ENCODE measurements around the gene PKMYT1. TPM values are rescaled to one million over a fixed set of nuclear protein-coding genes. Genes with fewer than 3 reads are reported as not detected.

PKMYT1 gene
- total RNA-seq, 6 experiments from 2014 or later, result 0.68 to 6.5 (median 1.7) TPM

- no peak for DNase-seq
- Histone ChIP-seq H3K36me3 (no peaks in the 10 kb centered on the region), H3K4me3 (no peak overlapping the region), H3K27me3 (no peaks in the 10 kb centered on the region), H3K27ac (no peak overlapping the region), H3K4me1 (no peaks in the 10 kb centered on the region), H3K9me3 (no peaks in the 10 kb centered on the region)
- TF ChIP-seq POLR2A (IDR thresholded peaks at IDR 0.05) (no peak), CTCF (IDR thresholded peaks at IDR 0.05) (no peak)
- intact Hi-C loops (cut with DNase I), result no loop called here
- 75% methylated on average over 5 of the region's 13 CpGs for WGBS (ENCODE audit: insufficient coverage, low coverage, low lambda C conversion rate, missing lambda C conversion rate)
- no peak for ATAC-seq
Measured at GRCh38 chr16:2996298-2996697, 16.1 kb upstream of the PKMYT1 start.

- Histone ChIP-seq H3K27ac (no peak overlapping the region), H3K36me3 (no peaks in the 10 kb centered on the region), H3K4me1 (no peaks in the 10 kb centered on the region), H3K4me3 (no peak overlapping the region), H3K27me3 (no peaks in the 10 kb centered on the region), H3K9me3 (no peaks in the 10 kb centered on the region)
- TF ChIP-seq CTCF (IDR thresholded peaks at IDR 0.05) (no peak), POLR2A (IDR thresholded peaks at IDR 0.05) (no peak)
- WGBS (ENCODE audit: insufficient coverage, low coverage, low lambda C conversion rate, missing lambda C conversion rate), result 76% methylated on average over 4 of the region's 14 CpGs
- ATAC-seq (peak in 1 of 4 donors; percentile 22), DNase-seq (no peak)
- intact Hi-C loops (cut with DNase I), result no loop called here
Measured at GRCh38 chr16:2992383-2993081, 12.3 kb upstream of the PKMYT1 start.

GRCh38 chr16:2991566-2992261 is 11.5 kb upstream of the PKMYT1 start:
- 88% methylated on average over 5 of the region's 12 CpGs for WGBS (ENCODE audit: insufficient coverage, low coverage, low lambda C conversion rate, missing lambda C conversion rate)
- TF ChIP-seq POLR2A (IDR thresholded peaks at IDR 0.05), result no peak
- no peak for DNase-seq
- H3K36me3 ChIP-seq, result no peaks in the 10 kb centered on the region
- no peak overlapping the region for H3K27ac ChIP-seq
- intact Hi-C loops (cut with DNase I), result no loop called here
- no peaks in the 10 kb centered on the region for H3K4me1 ChIP-seq
- H3K9me3 ChIP-seq, result no peaks in the 10 kb centered on the region
- H3K27me3 ChIP-seq, result no peaks in the 10 kb centered on the region
- no peak overlapping the region for H3K4me3 ChIP-seq
- no peak for ATAC-seq

GRCh38 chr16:2990891-2991290 is 10.6 kb upstream of the PKMYT1 start:
- no peak for TF ChIP-seq POLR2A (IDR thresholded peaks at IDR 0.05)
- no peak for TF ChIP-seq CTCF (IDR thresholded peaks at IDR 0.05)
- Histone ChIP-seq H3K4me1 (peaks cover 0 to 2% (median under 1%) of the 10 kb centered on the region in 4 donors), H3K27me3 (no peaks in the 10 kb centered on the region), H3K27ac (no peak overlapping the region), H3K4me3 (no peak overlapping the region), H3K9me3 (no peaks in the 10 kb centered on the region), H3K36me3 (no peaks in the 10 kb centered on the region)
- DNase-seq (no peak), ATAC-seq (no peak)
- intact Hi-C loops (cut with DNase I), result no loop called here
- no CpG with 5 or more reads among the region's 10 CpGs for WGBS (ENCODE audit: insufficient coverage, low coverage, low lambda C conversion rate, missing lambda C conversion rate)

GRCh38 chr16:2988590-2989099 is 8.4 kb upstream of the PKMYT1 start:
- no peaks in the 10 kb centered on the region for H3K27me3 ChIP-seq
- H3K4me1 ChIP-seq, result peaks cover 0 to 18% (median 3%) of the 10 kb centered on the region in 4 donors
- no peaks in the 10 kb centered on the region for H3K36me3 ChIP-seq
- no peaks in the 10 kb centered on the region for H3K9me3 ChIP-seq
- 38% methylated on average over 1 of the region's 8 CpGs for WGBS (ENCODE audit: insufficient coverage, low coverage, low lambda C conversion rate, missing lambda C conversion rate)
- DNase-seq, result no peak
- intact Hi-C loops (cut with DNase I), result no loop called here
- no peak for ATAC-seq
- no peak overlapping the region for H3K4me3 ChIP-seq
- H3K27ac ChIP-seq, result no peak overlapping the region
- no peak for TF ChIP-seq POLR2A (IDR thresholded peaks at IDR 0.05)
- TF ChIP-seq CTCF (IDR thresholded peaks at IDR 0.05), result no peak

Data from right lobe of liver (tissue), 6 donors.